HG03066 (cell line): ENCODE results near the gene ARHGEF4.

Experiments
- ATAC-seq: cut with Tn5 transposase; IDR thresholded peaks from one replicate; pipeline ENCODE4 v1.9.1; 2021; ENCODE audit warnings: low read depth; ENCODE audit not compliant: unreplicated experiment

The ARHGEF4 gene

GRCh38 chr2:131004446-131005209 lies 167.9 kb downstream of the ARHGEF4 start:
- no peak for ATAC-seq

GRCh38 chr2:131005216-131005935 lies 168.7 kb downstream of the ARHGEF4 start:
- ATAC-seq = no peak

DNA sequence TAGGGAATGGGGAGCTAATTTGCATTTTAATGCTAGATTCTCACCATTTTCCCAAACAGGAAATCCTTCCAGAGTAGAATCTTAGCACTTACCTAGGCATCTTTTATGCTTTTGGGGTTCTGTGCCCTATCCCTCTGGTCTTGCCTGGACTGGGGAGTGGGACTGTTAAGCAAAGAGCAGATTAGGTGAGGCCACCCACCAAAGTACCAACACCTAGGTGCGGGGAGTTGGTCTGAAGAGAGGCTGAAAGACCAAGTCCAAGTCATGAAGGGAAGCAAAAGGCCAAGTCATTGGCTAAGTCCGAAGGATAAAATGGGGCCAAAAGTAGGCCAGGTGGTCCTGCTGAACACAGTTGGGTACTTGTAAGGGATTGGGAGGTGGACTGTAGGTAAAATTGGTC lies 169.8 kb downstream of the ARHGEF4 start:
- ATAC-seq = no peak

- no peak for ATAC-seq
These were observed 172.3 kb downstream of the ARHGEF4 start for GRCh38 chr2:131008967-131009366.

GRCh38 chr2:131009713-131010475 lies 173.2 kb downstream of the ARHGEF4 start:
- no peak for ATAC-seq

GRCh38 chr2:131010566-131010965 lies 173.9 kb downstream of the ARHGEF4 start:
- no peak for ATAC-seq

- ATAC-seq = no peak
These were observed 174.8 kb downstream of the ARHGEF4 start for GRCh38 chr2:131011486-131011885.

DNA sequence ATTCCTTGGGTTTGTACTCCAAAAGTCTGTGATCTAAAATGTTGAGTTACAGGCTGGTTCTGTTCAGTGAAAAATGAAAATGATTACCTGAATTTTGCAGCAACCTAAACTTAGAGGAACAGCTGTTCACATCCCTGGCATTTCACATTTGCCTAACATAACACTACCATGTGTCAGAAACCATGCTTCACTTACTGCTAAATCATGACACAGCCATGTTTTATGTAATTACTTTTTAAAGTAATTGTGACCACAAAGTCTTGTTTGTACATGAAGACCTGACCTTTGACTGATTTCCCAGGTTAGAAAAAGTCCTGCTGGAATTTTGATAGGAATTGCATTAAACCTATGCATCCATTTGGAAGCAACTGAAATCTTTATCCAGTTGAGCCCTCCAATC lies 177.4 kb downstream of the ARHGEF4 start:
- ATAC-seq = no peak

GRCh38 chr2:131015764-131016163 lies 179.1 kb downstream of the ARHGEF4 start:
- no peak for ATAC-seq

DNA sequence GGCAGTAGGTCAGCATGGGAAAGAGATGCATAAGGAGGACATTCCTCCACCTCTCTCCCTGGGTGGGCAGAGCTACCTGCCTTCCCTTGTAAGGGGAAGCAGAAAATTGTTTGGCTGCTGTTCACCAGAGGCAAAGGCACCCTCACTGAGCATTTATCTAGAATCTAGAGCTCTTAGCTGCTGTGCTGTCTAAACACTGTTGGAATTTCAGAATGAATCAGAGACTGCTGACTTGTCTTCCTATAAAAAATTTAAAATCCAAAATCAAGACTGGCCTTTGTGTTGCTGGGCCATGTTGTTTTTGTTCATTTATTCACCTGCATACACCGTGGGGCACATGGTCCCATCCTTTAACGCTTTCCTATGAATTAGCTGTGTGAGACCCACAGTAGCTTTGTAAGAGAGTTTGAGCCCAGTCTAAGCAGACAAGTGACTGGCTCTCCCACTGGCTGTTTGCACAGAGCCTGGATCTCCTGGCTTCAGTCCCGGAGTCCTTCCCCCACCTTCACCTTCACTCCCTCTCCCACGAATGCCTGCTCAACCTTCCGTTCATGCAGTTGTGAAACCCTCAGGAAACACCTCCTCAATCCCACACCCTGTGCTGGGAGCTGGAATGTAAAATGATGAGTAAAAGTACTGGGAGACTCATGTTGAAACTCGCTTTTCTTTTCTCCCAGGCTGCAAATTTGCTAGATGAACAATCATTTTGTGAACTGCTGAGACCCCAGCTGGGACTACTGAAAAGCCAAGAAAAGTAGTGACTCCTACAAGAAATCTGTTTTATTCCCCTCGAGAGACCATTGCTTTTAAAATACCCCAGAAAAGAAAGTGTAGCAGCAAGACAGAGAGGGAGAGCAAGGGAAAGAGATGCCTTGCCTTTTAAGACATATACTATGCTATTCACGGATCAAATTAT lies 180.4 kb downstream of the ARHGEF4 start:
- ATAC-seq = no peak

DNA sequence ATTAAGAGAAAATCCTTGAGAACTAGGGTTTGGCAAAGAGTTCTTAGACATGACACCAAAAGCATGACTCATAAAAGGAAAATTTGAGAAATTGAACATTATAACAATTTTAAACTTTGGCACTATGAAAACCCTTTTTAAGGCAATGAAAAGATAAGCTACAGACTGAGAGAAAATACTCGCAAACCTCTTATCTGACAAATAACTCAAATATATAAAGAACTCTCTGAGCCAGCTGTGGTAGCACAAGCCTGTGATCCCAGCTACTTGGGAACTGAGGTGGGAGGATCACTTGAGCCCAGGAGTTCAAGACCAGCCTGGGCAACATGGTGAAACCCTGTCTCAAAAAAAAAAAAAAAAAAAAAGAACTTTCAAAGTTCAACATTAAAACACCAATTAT lies 186.0 kb downstream of the ARHGEF4 start:
- ATAC-seq = no peak

GRCh38 chr2:131023758-131024157 lies 187.0 kb downstream of the ARHGEF4 start:
- ATAC-seq = no peak

DNA sequence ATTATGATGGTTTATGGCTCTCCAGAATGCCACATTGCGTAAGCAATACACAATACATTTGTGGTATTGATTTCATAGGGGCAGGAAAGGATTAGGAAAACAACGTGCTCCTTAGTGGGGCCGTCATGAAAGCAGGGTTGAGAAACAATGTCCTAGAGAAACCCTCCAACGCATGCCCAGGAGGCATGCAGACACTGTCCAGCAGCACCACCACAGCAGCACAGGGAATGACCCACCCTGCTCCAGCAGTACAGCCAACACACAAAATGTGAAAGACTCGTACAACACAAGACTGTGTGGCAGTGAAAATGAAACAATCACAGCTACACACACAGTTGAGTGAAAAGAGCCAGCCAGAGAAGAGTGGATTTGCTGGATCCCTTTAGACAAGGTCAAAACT lies 190.2 kb downstream of the ARHGEF4 start:
- ATAC-seq = no peak

DNA sequence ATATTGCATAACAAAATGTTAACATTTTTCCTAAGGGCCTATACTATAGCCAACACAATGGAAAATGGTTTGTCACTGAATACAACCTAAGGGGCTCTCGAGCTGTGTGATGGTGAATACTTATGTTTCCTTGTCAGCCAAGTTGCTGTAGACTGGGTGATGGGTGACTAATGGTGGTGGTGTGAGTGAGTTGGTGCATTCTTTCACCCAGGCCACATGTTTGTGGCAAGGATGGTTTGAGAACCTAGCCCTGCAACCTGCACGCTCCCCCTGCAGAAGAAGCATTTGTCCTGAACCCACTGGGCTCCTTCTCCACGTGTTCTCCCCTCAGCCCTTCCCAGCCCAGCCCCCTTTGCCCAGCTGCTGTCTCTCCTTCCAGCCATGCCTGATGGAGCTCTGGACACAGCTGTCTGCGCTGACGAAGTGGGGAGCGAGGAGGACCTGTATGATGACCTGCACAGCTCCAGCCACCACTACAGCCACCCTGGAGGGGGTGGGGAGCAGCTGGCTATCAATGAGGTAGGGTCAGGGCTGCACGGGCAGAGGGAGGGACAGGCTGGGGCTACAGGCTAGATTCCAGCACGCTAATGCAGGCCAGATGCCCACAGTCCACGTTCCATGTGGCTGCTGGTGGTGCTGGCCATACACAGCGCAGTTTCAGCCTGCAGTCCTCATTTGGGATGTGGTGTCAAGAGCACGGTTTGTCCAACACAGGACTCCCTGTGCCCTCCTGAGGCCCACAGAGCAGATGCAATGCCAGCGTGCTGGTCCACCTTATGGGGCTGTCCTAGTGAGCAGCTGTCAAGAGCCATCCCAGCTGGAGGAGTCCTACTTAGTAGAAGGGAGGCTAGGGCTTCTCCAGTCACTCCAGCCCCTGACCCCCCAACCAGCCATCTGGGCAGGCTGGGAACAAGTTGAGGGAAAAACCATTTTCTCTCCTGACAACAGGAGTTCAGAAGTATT lies 191.1 kb downstream of the ARHGEF4 start:
- ATAC-seq = no peak

- no peak for ATAC-seq
These were observed 193.1 kb downstream of the ARHGEF4 start for GRCh38 chr2:131029812-131030211.

DNA sequence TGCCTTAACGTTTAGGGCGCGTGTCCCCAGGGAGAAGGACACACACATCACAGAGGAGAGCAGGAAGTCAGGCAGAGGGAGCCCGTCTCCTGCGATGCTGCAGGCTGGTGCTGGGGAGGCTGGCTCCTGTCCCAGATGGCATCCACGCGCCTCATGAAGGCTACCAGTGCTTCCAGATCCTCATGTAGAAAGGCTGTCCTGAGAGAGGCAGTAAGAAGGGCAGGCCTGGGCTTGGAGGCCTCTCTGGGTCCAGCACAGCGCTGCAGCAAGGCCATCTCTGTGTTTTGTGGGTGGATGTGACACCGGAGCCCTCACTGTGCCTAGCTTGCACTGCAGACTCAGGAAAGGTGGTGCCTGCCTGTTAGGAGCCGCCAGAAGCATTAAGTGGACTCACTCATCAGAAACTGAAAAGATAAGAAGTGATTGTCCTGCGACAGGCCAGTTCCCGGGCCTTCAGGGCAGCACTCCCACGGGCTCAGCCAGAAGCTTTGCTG lies 193.8 kb downstream of the ARHGEF4 start:
- ATAC-seq = no peak

DNA sequence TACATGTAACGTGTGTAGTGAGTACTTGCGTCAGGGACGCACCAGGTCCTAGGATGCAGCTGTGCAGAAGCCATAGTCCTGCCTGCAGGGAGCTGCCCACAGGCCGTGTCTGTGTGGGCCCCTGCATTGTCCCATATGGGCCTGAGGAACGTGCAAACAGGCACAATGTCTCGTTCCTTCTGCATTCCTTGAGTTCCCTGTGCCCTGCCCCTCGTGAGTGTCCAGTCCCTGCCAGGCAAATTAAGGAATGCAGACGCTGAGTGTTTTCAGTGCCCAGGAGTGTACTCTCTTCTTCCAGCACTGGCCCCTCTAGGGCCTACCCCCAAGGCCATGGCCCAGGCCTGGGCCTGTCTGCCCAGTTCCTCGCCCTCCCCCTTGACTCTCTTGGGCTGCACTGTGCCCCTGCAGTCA lies 194.7 kb downstream of the ARHGEF4 start:
- no peak for ATAC-seq

DNA sequence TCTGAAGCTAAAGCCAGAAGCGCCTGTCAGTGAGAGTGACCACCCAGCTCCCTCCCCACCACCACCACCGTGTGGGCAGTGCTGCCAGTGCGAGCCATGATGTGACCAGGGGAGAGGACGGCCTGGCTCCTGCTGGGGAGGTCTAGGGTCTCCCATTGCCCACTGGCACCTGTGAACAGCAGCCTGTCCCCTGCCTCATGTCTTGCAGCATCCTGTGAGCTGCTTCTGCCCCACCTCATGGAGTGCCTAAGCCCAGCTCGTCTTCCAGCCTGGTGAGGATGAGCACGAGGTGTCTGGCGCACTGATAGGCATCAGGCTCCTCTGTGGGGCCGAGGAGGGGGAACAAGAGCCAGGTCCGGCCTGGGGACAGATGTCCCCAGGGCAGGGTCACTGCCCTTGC lies 195.2 kb downstream of the ARHGEF4 start:
- no peak for ATAC-seq

DNA sequence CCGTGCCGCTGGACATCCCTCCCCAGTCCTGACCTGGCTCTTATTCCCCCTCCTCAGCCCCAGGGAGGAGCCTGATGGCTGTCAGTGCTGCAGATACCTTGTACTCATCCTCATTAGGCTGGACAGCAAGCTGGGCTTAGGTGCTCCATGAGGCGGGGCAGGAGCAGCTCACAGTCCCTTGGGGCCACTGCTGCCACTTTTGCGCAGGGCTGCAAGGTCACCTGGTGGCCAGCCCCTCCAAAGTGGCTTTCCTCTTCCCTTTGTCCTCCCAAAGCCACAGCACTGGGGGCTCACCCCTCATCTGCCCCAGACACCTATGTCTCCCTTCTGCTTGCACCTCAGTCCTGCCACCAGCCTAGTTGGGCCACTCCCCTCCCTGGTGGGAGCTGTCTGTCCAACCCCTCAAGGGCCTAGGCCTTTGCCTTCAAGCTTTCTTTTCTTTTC lies 195.7 kb downstream of the ARHGEF4 start:
- no peak for ATAC-seq
